HepG2 (cell line): ENCODE data around the gene TBXA2R. TPM values are rescaled to one million over a fixed set of nuclear protein-coding genes. Genes with fewer than 3 reads are reported as not detected.

Experiments used
- ASH2L ChIP-seq: fragments of 300-600, 200-600 bp; sonication (generic); IDR thresholded peaks from 2 replicates; pipeline ENCODE4 v1.7.0; 2017; ENCODE audit warnings: low read depth, mild to moderate bottlenecking, moderate library complexity, mixed read lengths, low read length; ENCODE audit not compliant: insufficient read length
- ATF7-NPFF ChIP-seq: sonication (generic); formaldehyde crosslinking; IDR thresholded peaks from 2 replicates; pipeline ENCODE4 v1.8.1; 2023; ENCODE audit warnings: mild to moderate bottlenecking, low read depth, missing genetic modification reagents, moderate library complexity
- CBX2 ChIP-seq, 2 experiments: fragments of 200-600 bp in 1 of 2; sonication (generic); formaldehyde crosslinking in 1 of 2; IDR thresholded peaks; 2 replicates each; pipeline versions ENCODE4 v1.7.0 to v1.8.1; 2018 to 2022; ENCODE audit warnings: low read depth in 2 of 2, low read length in 1 of 2, mild to moderate bottlenecking in 1 of 2, missing genetic modification reagents in 1 of 2
- CC2D1A ChIP-seq: sonication (generic); formaldehyde crosslinking; IDR thresholded peaks from 2 replicates; pipeline ENCODE4 v1.8.1; 2023; ENCODE audit warnings: mild to moderate bottlenecking, missing genetic modification reagents
- FOXM1 ChIP-seq: sonication (generic); formaldehyde crosslinking; IDR thresholded peaks from 2 replicates; pipeline ENCODE4 v1.5.0; 2020; ENCODE audit warnings: missing genetic modification reagents
- GABPA ChIP-seq, 2 experiments: IDR thresholded peaks; 2 replicates each; pipeline ENCODE4 v1.6.1; 2011 to 2016; ENCODE audit warnings: low read depth in 2 of 2, low read length in 1 of 2, missing biosample characterization in 1 of 2, missing genetic modification characterization in 1 of 2
- ISX ChIP-seq: sonication (generic); formaldehyde crosslinking; conservative IDR thresholded peaks from 2 replicates; pipeline ENCODE4 v1.5.0; 2020; ENCODE audit warnings: missing genetic modification reagents
- MZF1 ChIP-seq: sonication (generic); formaldehyde crosslinking; IDR thresholded peaks from 2 replicates; pipeline ENCODE4 v1.8.1; 2023; ENCODE audit warnings: mild to moderate bottlenecking, missing genetic modification reagents, borderline replicate concordance
- PATZ1 ChIP-seq: sonication (generic); formaldehyde crosslinking; IDR thresholded peaks from 2 replicates; pipeline ENCODE4 v1.4.0; 2020; ENCODE audit warnings: missing genetic modification reagents
- PBX2 ChIP-seq: IDR thresholded peaks from 2 replicates; pipeline ENCODE4 v1.6.1; 2016; ENCODE audit warnings: control low read depth
- SP140L ChIP-seq: sonication (generic); formaldehyde crosslinking; IDR thresholded peaks from 2 replicates; pipeline ENCODE4 v1.4.0; 2020; ENCODE audit warnings: missing genetic modification reagents, borderline replicate concordance
- SSRP1 ChIP-seq: IDR thresholded peaks from 2 replicates; pipeline ENCODE4 v1.6.1; 2016; ENCODE audit warnings: control low read depth
- TAF15 ChIP-seq: fragments of 200-400 bp; formaldehyde crosslinking; IDR thresholded peaks from one replicate; pipeline ENCODE4 v1.6.1; 2018; ENCODE audit warnings: mild to moderate bottlenecking, low read depth, low read length; ENCODE audit not compliant: poor library complexity, severe bottlenecking
- TEF ChIP-seq: sonication (generic); formaldehyde crosslinking; IDR thresholded peaks from 2 replicates; pipeline ENCODE4 v1.5.0; 2020; ENCODE audit warnings: missing genetic modification reagents
- THAP11 ChIP-seq: IDR thresholded peaks from 2 replicates; pipeline ENCODE4 v1.6.1; 2016; ENCODE audit warnings: missing biosample characterization, missing genetic modification reagents
- U2AF1 ChIP-seq: fragments of 200-400 bp; formaldehyde crosslinking; optimal IDR thresholded peaks from 2 replicates; pipeline ENCODE3; 2017; ENCODE audit warnings: mild to moderate bottlenecking, low read depth, low read length
- ZC3H4 ChIP-seq: sonication (generic); formaldehyde crosslinking; IDR thresholded peaks from 2 replicates; pipeline ENCODE4 v1.4.0; 2020; ENCODE audit warnings: missing genetic modification reagents, borderline replicate concordance
- ZNF234 ChIP-seq: sonication (generic); formaldehyde crosslinking; conservative IDR thresholded peaks from 2 replicates; pipeline ENCODE4 v1.5.1; 2020; ENCODE audit warnings: mild to moderate bottlenecking, missing genetic modification reagents
- ZNF335 ChIP-seq: sonication (generic); formaldehyde crosslinking; IDR thresholded peaks from 2 replicates; pipeline ENCODE4 v1.4.0; 2020; ENCODE audit warnings: missing genetic modification reagents
- ZNF503 ChIP-seq: sonication (generic); formaldehyde crosslinking; IDR thresholded peaks from 2 replicates; pipeline ENCODE4 v1.4.0; 2020; ENCODE audit warnings: missing genetic modification reagents
- ZNF513 ChIP-seq: sonication (generic); formaldehyde crosslinking; conservative IDR thresholded peaks from 2 replicates; pipeline ENCODE4 v1.5.0; 2020; ENCODE audit warnings: missing genetic modification reagents
- ZNF605 ChIP-seq: sonication (generic); formaldehyde crosslinking; IDR thresholded peaks from 2 replicates; pipeline ENCODE4 v1.8.0; 2022; ENCODE audit warnings: mild to moderate bottlenecking, missing genetic modification reagents
- polyA plus RNA-seq, 8 experiments: library from polyadenylated mRNA; depleted of rRNA in 3 of 8; stranded (reverse) in 7 of 8; unstranded in 1 of 8; fragments of >200 nt; fragmentation: Illumina TruSeq in 4 of 8; extraction: Trizol in 4 of 8; gene quantifications; 2 replicates each; pipeline versions ENCODE4 v1.2.1 to v1.2.3, GENCODE V29; 2011 to 2016; ENCODE audit warnings: low read depth in 4 of 8, missing spikeins in 1 of 8, mixed read lengths in 1 of 8; ENCODE audit not compliant: insufficient read depth in 1 of 8
- total RNA-seq, 5 experiments: library from RNA; depleted of rRNA; stranded (reverse); fragments of >200 nt; fragmentation: Illumina TruSeq; extraction: Trizol; gene quantifications; 2 replicates each; pipeline ENCODE4 v1.2.3, GENCODE V29; 2016; ENCODE audit warnings: low read depth in 1 of 5

TBXA2R gene
- total and polyA plus RNA-seq, 2 of the 13 experiments (the other 11 are each of a cell fraction or from before 2014, with no cell fraction given) = 0.09 TPM; not detected in 1

GRCh38 chr19:3557461-3558248 lies 49.0 kb downstream of the TBXA2R start, which contains the start of gene MFSD12 (continued):
- TF ChIP-seq PATZ1 (CRISPR knock-in tag) (peak; percentile 49), THAP11 (CRISPR knock-in tag) (peak; percentile 79), FOXM1 (CRISPR knock-in tag) (no peak), CBX2 (IDR thresholded peaks at IDR 0.05; ENCODE audit: low read depth, low read length) (no peak), CBX2 (CRISPR knock-in tag; IDR thresholded peaks at IDR 0.05; ENCODE audit: low read depth) (no peak), MZF1 (CRISPR knock-in tag) (no peak), ZC3H4 (CRISPR knock-in tag) (no peak), U2AF1 (no peak), ATF7-NPFF (CRISPR knock-in tag) (peak; percentile 55; the same call in 1 of the 2 replicates), ZNF513 (CRISPR knock-in tag) (no peak), ZNF503 (CRISPR knock-in tag) (no peak), GABPA (IDR thresholded peaks at IDR 0.05; ENCODE audit: low read depth, low read length) (peak; percentile 64), GABPA (CRISPR knock-in tag; IDR thresholded peaks at IDR 0.05; ENCODE audit: low read depth) (peak; percentile 63; the same call in 1 of the 2 replicates), SP140L (CRISPR knock-in tag) (no peak), ZNF335 (CRISPR knock-in tag) (peak; percentile 79; the same call in 1 of the 2 replicates), TAF15 (no peak), ZNF605 (CRISPR knock-in tag) (no peak), ASH2L (peak; percentile 59), SSRP1 (no peak), CC2D1A (no peak), PBX2 (no peak), ZNF234 (CRISPR knock-in tag) (no peak; the same call in 1 of the 2 replicates), TEF (no peak), ISX (CRISPR knock-in tag) (no peak; the same call in 1 of the 2 replicates)
